ENCODE results near the gene LIN9. TPM values are rescaled to one million over a fixed set of nuclear protein-coding genes. Genes with fewer than 3 reads are reported as not detected.

The LIN9 gene
- total RNA-seq, 1 donor from 2014 or later: 14.0 TPM

DNA sequence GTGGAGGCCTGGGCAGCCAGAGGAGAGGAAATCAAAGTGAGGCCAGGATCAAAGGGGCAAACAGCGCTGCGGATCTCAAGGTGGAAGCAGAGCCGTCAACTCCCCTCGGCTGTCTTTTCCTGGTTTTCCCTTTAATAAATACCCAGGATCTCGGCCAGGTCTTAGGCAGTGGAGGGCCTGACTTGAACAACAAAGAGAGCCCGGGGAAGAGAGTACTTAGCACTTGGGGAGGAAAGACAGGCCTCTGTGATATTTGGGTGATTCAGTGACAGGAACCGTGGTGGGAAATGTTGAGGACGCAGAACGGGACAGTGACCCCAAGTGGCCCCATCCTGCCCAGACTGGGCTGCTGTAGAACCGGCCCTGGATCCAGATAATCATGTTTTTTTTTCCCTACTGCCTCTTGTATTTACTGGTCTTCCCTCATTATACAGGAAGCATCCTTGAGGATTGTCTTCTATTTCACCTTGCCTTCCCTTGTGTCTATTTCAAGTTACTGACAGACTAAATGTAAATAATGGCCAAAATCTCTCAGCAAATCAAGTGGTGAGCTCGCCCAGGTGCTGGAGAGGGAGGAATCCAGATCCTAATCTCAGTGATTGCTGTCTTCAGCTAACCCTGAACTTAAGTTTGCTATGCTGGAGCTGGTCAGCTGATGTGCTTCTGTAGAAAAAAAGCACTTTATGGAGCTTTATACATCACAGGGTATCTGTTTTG lies 88.3 kb downstream of the LIN9 start:
- DNase-seq (ENCODE audit: low read depth, low spot score): no peak
- Mint-ChIP-seq H3K9me3 (no peaks in the 10 kb centered on the region), H3K4me1 (peaks cover 5% of the 10 kb centered on the region), H3K4me3 (no peak overlapping the region), H3K36me3 (ENCODE audit: low read depth) (peaks cover under 1% of the 10 kb centered on the region), H3K27me3 (ENCODE audit: low read depth) (peaks cover 43% of the 10 kb centered on the region), H3K27ac (ENCODE audit: unreplicated experiment) (no peak overlapping the region)
- TF ChIP-seq, protein P1, sequence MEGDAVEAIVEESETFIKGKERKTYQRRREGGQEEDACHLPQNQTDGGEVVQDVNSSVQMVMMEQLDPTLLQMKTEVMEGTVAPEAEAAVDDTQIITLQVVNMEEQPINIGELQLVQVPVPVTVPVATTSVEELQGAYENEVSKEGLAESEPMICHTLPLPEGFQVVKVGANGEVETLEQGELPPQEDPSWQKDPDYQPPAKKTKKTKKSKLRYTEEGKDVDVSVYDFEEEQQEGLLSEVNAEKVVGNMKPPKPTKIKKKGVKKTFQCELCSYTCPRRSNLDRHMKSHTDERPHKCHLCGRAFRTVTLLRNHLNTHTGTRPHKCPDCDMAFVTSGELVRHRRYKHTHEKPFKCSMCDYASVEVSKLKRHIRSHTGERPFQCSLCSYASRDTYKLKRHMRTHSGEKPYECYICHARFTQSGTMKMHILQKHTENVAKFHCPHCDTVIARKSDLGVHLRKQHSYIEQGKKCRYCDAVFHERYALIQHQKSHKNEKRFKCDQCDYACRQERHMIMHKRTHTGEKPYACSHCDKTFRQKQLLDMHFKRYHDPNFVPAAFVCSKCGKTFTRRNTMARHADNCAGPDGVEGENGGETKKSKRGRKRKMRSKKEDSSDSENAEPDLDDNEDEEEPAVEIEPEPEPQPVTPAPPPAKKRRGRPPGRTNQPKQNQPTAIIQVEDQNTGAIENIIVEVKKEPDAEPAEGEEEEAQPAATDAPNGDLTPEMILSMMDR (conservative IDR thresholded peaks at IDR 0.05): no peak

DNA sequence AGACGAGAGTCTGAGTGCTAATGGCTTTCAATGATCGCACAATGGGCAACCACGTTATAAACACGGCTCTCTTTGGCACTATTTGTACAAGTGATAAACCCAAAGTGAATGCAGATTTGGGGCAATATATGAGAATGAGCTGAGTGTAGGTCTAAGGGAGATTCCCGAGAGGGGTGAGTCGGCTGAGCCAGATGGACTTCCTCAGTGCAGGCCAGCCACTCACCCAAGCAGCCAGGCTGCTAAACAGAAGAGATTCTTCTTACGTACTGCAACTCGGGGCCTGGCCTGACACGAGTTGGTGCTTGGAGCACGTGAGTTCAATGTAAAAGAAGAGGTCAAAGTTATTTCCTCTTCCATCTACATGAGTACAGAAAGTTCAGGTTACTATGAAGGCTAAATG lies 91.7 kb downstream of the LIN9 start:
- no peaks in the 10 kb centered on the region for H3K36me3 Mint-ChIP-seq (ENCODE audit: low read depth)
- no peaks in the 10 kb centered on the region for H3K9me3 Mint-ChIP-seq
- no peak for DNase-seq (ENCODE audit: low read depth, low spot score)
- H3K27me3 Mint-ChIP-seq (ENCODE audit: low read depth): peaks cover 16% of the 10 kb centered on the region
- no peak overlapping the region for H3K4me3 Mint-ChIP-seq
- H3K4me1 Mint-ChIP-seq: peaks cover 4% of the 10 kb centered on the region
- H3K27ac Mint-ChIP-seq (ENCODE audit: unreplicated experiment): peak overlapping the region; percentile 24
- TF ChIP-seq, protein P1 (conservative IDR thresholded peaks at IDR 0.05): no peak

DNA sequence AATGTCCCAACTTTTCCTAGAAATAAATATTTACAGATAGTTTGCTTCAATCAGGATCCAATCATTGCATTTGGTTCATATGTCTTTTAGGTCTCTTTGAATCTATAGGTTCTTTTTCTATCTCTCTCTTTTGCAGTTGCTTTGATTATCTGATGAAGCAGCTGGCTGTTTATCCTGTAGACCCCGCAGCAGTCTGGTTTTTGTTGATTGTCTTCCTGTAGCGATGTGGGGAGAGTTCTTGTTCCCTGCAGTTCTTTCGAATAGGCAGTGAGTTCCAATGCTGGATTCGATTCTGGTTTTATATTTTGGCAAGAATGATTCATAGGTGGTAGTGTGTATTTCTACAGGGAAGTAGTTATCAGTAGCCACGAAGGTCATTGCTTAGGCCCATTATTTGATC lies 92.9 kb downstream of the LIN9 start:
- TF ChIP-seq, protein P1 (conservative IDR thresholded peaks at IDR 0.05): no peak
- Mint-ChIP-seq H3K9me3 (no peaks in the 10 kb centered on the region), H3K4me3 (no peak overlapping the region), H3K27me3 (ENCODE audit: low read depth) (peaks cover 9% of the 10 kb centered on the region), H3K4me1 (peaks cover 4% of the 10 kb centered on the region), H3K27ac (ENCODE audit: unreplicated experiment) (no peak overlapping the region), H3K36me3 (ENCODE audit: low read depth) (no peaks in the 10 kb centered on the region)
- DNase-seq (ENCODE audit: low read depth, low spot score): no peak

DNA sequence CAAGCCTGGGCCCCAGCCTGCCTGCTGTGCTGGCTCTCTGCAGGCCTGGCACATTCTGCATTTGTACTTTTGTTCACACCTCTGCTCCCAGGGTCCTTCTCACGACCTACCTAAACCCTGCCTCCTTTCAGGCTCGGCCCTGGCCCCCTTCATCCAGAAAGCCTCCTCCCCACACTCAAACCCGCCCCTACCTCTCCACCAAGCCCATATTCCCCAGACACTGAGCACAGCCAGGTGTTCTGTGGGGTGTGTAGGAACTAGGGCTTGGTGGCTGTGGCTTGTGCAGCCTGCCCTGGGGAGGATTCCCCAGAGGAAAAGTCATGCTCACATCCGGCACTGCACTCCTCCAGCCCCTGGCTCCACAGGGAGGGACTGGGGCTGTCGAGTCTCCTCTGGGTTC lies 93.7 kb downstream of the LIN9 start:
- DNase-seq (ENCODE audit: low read depth, low spot score): no peak
- H3K36me3 Mint-ChIP-seq (ENCODE audit: low read depth): no peaks in the 10 kb centered on the region
- no peaks in the 10 kb centered on the region for H3K9me3 Mint-ChIP-seq
- peaks cover 4% of the 10 kb centered on the region for H3K4me1 Mint-ChIP-seq
- H3K4me3 Mint-ChIP-seq: no peak overlapping the region
- peaks cover 6% of the 10 kb centered on the region for H3K27me3 Mint-ChIP-seq (ENCODE audit: low read depth)
- TF ChIP-seq, protein P1 (conservative IDR thresholded peaks at IDR 0.05): no peak
- H3K27ac Mint-ChIP-seq (ENCODE audit: unreplicated experiment): no peak overlapping the region

DNA sequence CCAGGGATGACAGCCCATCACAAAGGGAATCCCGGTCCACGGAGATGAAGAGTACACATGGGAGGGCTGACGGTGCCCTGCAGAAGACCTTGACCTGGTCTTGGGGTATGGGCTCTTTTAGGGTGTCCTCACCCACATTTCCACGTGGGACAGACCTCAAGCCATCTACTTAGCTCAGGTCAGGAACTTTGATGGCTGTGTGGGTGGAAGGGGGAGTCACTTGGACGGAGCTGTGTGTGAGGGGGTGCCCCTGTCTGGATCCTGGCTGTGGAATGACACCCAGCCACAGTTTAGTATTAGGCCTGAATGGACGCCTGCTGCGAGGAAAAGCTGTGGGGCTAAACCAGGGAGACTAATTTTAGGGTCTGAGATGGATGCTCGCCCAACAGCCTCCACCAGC lies 96.4 kb downstream of the LIN9 start:
- DNase-seq (ENCODE audit: low read depth, low spot score): no peak
- H3K27ac Mint-ChIP-seq (ENCODE audit: unreplicated experiment): no peak overlapping the region
- peaks cover 2% of the 10 kb centered on the region for H3K27me3 Mint-ChIP-seq (ENCODE audit: low read depth)
- no peaks in the 10 kb centered on the region for H3K36me3 Mint-ChIP-seq (ENCODE audit: low read depth)
- no peaks in the 10 kb centered on the region for H3K9me3 Mint-ChIP-seq
- peaks cover 4% of the 10 kb centered on the region for H3K4me1 Mint-ChIP-seq
- no peak overlapping the region for H3K4me3 Mint-ChIP-seq
- TF ChIP-seq, protein P1 (conservative IDR thresholded peaks at IDR 0.05): no peak

Measured in neural crest cell (in vitro differentiated cells).